Lower lobe of right lung (tissue), 2 donors: ENCODE measurements around the gene PCDHB3. TPM values are rescaled to one million over a fixed set of nuclear protein-coding genes. Genes with fewer than 3 reads are reported as not detected.
A peak's percentile ranks its signal among the peaks of the same experiment; 100 is the strongest.

ENCODE experiments used
- ATAC-seq, 2 donors: fragments of 200-7000 bp; cut with Tn5 transposase; one replicate each; pipeline ENCODE4 v1.9.1; 2020 to 2022; ENCODE audit warnings: mild to moderate bottlenecking in 2 of 2, moderate library complexity in 2 of 2
- DNase-seq: peaks from one replicate; pipeline ENCODE4 v3.0.0-alpha.2; 2020
- H3K27ac ChIP-seq: fragments of 200-600 bp; one replicate; pipeline ENCODE4 v1.8.0; 2022
- H3K27me3 ChIP-seq: fragments of 200-600 bp; one replicate; pipeline ENCODE4 v1.8.0; 2022; ENCODE audit warnings: low read depth
- H3K36me3 ChIP-seq: fragments of 200-600 bp; one replicate; pipeline ENCODE4 v1.8.0; 2022; ENCODE audit warnings: mild to moderate bottlenecking
- H3K4me1 ChIP-seq: fragments of 200-600 bp; one replicate; pipeline ENCODE4 v1.8.0; 2022
- H3K4me3 ChIP-seq: fragments of 200-600 bp; one replicate; pipeline ENCODE4 v1.8.0; 2022; ENCODE audit warnings: mild to moderate bottlenecking
- H3K9me3 ChIP-seq: fragments of 200-600 bp; one replicate; pipeline ENCODE4 v1.8.0; 2022
- intact Hi-C: fragments of 100-400 bp; cut with DNase I; formaldehyde crosslinking; loops from one replicate; pipeline ENCODE4 v1.11.0; 2022
- long read RNA-seq: library from polyadenylated mRNA; unstranded; transcript quantifications from one replicate; pipeline ENCODE4 v2.0.0, GENCODE V29; 2021
- total RNA-seq: library from RNA; stranded (reverse); fragmentation: NEBNext Ultra II Directional; extraction: Animal tissue kit (Norgen Biotek cat#: 25700); gene quantifications from one replicate; pipeline ENCODE4 v1.2.1, GENCODE V29; 2021
- TF ChIP-seq, protein P1 (sequence below): fragments of 200-600 bp; IDR thresholded peaks from one replicate; pipeline ENCODE4 v1.8.0; 2022; ENCODE audit warnings: antibody characterized with exemption, mild to moderate bottlenecking
- donor health status: DM: no; HTN: yes; CAD: no; lungs with severe emphysema.

Gene PCDHB3
- total RNA-seq, result 1.5 TPM
- long read RNA-seq, result 0 reads

- H3K27ac ChIP-seq, result no peak within 1 kb of the TSS
- intact Hi-C loops, result no loop called here
- H3K4me3 ChIP-seq, result peak within 1 kb of the TSS; percentile 16
- DNase-seq (peak; percentile 45), ATAC-seq (no peak)
- no peaks in the 10 kb centered on the region for H3K27me3 ChIP-seq
- TF ChIP-seq, protein P1, sequence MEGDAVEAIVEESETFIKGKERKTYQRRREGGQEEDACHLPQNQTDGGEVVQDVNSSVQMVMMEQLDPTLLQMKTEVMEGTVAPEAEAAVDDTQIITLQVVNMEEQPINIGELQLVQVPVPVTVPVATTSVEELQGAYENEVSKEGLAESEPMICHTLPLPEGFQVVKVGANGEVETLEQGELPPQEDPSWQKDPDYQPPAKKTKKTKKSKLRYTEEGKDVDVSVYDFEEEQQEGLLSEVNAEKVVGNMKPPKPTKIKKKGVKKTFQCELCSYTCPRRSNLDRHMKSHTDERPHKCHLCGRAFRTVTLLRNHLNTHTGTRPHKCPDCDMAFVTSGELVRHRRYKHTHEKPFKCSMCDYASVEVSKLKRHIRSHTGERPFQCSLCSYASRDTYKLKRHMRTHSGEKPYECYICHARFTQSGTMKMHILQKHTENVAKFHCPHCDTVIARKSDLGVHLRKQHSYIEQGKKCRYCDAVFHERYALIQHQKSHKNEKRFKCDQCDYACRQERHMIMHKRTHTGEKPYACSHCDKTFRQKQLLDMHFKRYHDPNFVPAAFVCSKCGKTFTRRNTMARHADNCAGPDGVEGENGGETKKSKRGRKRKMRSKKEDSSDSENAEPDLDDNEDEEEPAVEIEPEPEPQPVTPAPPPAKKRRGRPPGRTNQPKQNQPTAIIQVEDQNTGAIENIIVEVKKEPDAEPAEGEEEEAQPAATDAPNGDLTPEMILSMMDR, result no peak
- no peaks in the 10 kb centered on the region for H3K36me3 ChIP-seq
- H3K9me3 ChIP-seq, result peaks cover 30% of the 10 kb centered on the region
- H3K4me1 ChIP-seq, result no peaks in the 10 kb centered on the region
These were observed at the start of gene PCDHB3 for GRCh38 chr5:141100243-141100805. Gene PCDHB3 (plus strand): TSS chr5:141100473. CDS start chr5:141100650, 177 bp downstream.

- no peaks in the 10 kb centered on the region for H3K4me1 ChIP-seq
- TF ChIP-seq, protein P1, result no peak
- peaks cover 6% of the 10 kb centered on the region for H3K27me3 ChIP-seq
- intact Hi-C loops, result no loop called here
- no peaks in the 10 kb centered on the region for H3K36me3 ChIP-seq
- no peak for DNase-seq
- H3K27ac ChIP-seq, result no peak within 1 kb of the TSS
- peak; percentile 41 to 71 for ATAC-seq
- peak within 1 kb of the TSS; percentile 54 for H3K4me3 ChIP-seq
- H3K9me3 ChIP-seq, result no peaks in the 10 kb centered on the region
These were observed 49.4 kb upstream of the PCDHB3 start, which contains the start of gene PCDHB1 for GRCh38 chr5:141050622-141051520. Gene PCDHB1 (plus strand): TSS chr5:141051374. CDS start chr5:141051471, 97 bp downstream.

- DNase-seq (no peak), ATAC-seq (peak; percentile 43 to 46)
- peaks cover 6% of the 10 kb centered on the region for H3K27me3 ChIP-seq
These were observed 48.8 kb upstream of the PCDHB3 start for GRCh38 chr5:141051521-141051866.

DNA sequence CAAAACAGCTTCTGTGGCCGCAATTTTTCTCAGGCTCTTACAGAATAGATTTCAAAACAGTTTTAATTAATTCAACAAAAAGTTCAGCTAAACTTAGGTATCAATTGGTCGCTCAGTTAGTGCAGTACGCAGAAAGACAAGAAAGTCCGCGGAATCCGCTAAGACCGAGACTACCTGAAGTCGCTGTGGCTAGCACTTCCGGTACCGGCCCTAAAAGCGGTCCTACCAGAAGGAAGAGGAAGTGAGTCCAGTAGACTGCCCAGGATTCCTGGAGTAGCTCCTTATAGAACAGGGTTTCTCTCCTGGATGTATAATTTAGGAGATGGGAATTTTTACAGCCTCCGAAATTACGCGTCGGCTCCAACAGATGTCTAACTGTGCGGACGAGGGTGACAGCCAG, 22.4 kb upstream of the PCDHB3 start:
- intact Hi-C loops, result no loop called here
- peaks cover 4% of the 10 kb centered on the region for H3K9me3 ChIP-seq
- H3K4me3 ChIP-seq, result no peak overlapping the region
- no peak overlapping the region for H3K27ac ChIP-seq
- peaks cover 31% of the 10 kb centered on the region for H3K27me3 ChIP-seq
- DNase-seq, result no peak
- no peaks in the 10 kb centered on the region for H3K36me3 ChIP-seq
- no peak for ATAC-seq
- TF ChIP-seq, protein P1, result no peak
- H3K4me1 ChIP-seq, result no peaks in the 10 kb centered on the region

More at GRCh38 chr5:141051521-141051866, 48.8 kb upstream of the PCDHB3 start:
- no peak overlapping the region for H3K27ac ChIP-seq
- intact Hi-C loops, result no loop called here
- no peaks in the 10 kb centered on the region for H3K9me3 ChIP-seq
- peak overlapping the region; percentile 54 for H3K4me3 ChIP-seq
- TF ChIP-seq, protein P1, result no peak
- H3K36me3 ChIP-seq, result no peaks in the 10 kb centered on the region
- no peaks in the 10 kb centered on the region for H3K4me1 ChIP-seq

DNA sequence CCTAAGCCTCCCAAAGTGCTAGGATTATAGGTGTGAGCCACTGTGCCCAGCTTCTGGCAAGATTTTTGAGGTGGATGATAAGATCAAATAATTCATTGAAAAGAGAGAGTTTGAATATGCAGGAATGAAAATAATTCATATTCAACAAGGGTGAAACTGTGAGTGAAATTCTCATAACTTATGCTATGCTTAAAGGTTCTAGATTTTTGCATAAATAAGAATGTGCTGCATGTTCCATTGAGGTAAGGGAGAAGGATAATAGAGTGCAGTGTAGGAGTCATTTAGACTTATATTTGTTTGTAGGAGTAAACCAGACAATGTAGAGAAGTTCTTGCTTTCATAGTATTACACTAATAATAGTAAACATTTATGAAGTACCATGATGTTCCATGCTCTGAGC, 18.0 kb upstream of the PCDHB3 start:
- no peaks in the 10 kb centered on the region for H3K4me1 ChIP-seq
- H3K27ac ChIP-seq, result no peak overlapping the region
- no peak for ATAC-seq
- intact Hi-C loops, result no loop called here
- no peak for DNase-seq
- TF ChIP-seq, protein P1, result no peak
- H3K9me3 ChIP-seq, result peaks cover 4% of the 10 kb centered on the region
- H3K27me3 ChIP-seq, result peaks cover 25% of the 10 kb centered on the region
- H3K4me3 ChIP-seq, result no peak overlapping the region
- H3K36me3 ChIP-seq, result no peaks in the 10 kb centered on the region
